ENCODE results near the gene TAC1.

Gene TAC1

DNA sequence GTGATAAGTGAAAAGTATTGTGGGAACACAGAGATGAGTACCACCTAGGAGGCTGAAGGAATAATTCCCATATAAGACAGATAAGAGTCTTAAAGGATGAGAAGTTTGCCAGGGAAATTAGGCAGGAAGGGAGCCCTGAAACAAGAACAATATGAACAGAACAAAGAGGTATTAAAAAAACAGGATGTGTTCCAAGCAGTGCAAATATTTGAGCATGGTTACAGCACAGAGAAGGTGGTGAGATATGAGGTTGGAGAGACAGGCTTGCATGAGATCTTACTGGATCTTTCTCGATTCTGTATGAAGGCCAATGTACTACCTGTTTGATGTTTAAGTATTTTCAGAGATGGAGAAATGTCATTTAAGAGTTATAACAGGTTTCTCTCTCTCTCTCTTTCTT is 20.3 kb downstream of the TAC1 start:
- Histone ChIP-seq H3F3A (ENCODE audit: low read depth) (no peaks in the 10 kb centered on the region), H3K79me2 (ENCODE audit: insufficient read depth, low read length) (no peaks in the 10 kb centered on the region), H3K27me3 (ENCODE audit: insufficient read depth, low read length, poor library complexity, severe bottlenecking) (no peaks in the 10 kb centered on the region), H3K36me3 (ENCODE audit: insufficient read depth, low read length) (no peaks in the 10 kb centered on the region), H2AFZ (ENCODE audit: low read length) (no peak overlapping the region), H3K4me3 (ENCODE audit: low read length, poor library complexity, severe bottlenecking) (no peak overlapping the region), H3K9me2 (replicated peaks; ENCODE audit: low read depth, low read length) (no peaks in the 10 kb centered on the region), H3K4me2 (ENCODE audit: low read depth, low read length, poor library complexity, severe bottlenecking) (no peak overlapping the region), H4K20me1 (ENCODE audit: insufficient read depth, low read length, poor library complexity, severe bottlenecking) (no peaks in the 10 kb centered on the region), H3K4me1 (ENCODE audit: insufficient read depth, low read length, poor library complexity, severe bottlenecking) (no peaks in the 10 kb centered on the region), H3K9me3 (ENCODE audit: insufficient read depth, low read depth, low read length) (no peaks in the 10 kb centered on the region), H3K9ac (ENCODE audit: low read depth, low read length, poor library complexity, severe bottlenecking) (no peak overlapping the region)
- TF ChIP-seq EZH2phosphoT487 (IDR thresholded peaks at IDR 0.05; ENCODE audit: borderline replicate concordance): no peak
- TF ChIP-seq, protein P1, sequence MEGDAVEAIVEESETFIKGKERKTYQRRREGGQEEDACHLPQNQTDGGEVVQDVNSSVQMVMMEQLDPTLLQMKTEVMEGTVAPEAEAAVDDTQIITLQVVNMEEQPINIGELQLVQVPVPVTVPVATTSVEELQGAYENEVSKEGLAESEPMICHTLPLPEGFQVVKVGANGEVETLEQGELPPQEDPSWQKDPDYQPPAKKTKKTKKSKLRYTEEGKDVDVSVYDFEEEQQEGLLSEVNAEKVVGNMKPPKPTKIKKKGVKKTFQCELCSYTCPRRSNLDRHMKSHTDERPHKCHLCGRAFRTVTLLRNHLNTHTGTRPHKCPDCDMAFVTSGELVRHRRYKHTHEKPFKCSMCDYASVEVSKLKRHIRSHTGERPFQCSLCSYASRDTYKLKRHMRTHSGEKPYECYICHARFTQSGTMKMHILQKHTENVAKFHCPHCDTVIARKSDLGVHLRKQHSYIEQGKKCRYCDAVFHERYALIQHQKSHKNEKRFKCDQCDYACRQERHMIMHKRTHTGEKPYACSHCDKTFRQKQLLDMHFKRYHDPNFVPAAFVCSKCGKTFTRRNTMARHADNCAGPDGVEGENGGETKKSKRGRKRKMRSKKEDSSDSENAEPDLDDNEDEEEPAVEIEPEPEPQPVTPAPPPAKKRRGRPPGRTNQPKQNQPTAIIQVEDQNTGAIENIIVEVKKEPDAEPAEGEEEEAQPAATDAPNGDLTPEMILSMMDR (conservative IDR thresholded peaks at IDR 0.05; ENCODE audit: low read length): no peak

DNA sequence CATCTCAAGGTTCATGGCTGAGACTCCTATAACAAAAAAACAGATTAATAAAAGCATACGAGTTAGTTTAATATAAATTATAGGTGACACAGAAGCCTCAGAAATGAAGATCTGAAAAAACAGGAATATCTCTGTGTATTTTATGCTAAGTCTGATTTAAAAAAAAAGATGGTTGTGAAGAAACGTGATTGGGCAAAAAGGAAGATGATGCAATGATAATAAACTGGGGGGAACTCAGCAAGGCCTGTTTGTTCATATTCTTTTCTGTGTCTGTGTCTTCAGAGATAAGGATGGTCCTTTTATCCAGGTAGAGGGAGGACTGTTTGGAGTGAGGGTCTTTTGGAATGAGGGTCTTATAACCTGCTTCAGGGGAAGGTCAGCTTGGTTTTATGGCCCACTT is 25.9 kb downstream of the TAC1 start:
- Histone ChIP-seq H3K79me2 (ENCODE audit: insufficient read depth, low read length) (no peaks in the 10 kb centered on the region), H3K36me3 (ENCODE audit: insufficient read depth, low read length) (no peaks in the 10 kb centered on the region), H3K4me3 (ENCODE audit: low read length, poor library complexity, severe bottlenecking) (no peak overlapping the region), H3K9me2 (replicated peaks; ENCODE audit: low read depth, low read length) (no peaks in the 10 kb centered on the region), H4K20me1 (ENCODE audit: insufficient read depth, low read length, poor library complexity, severe bottlenecking) (no peaks in the 10 kb centered on the region), H3K4me2 (ENCODE audit: low read depth, low read length, poor library complexity, severe bottlenecking) (no peak overlapping the region), H3K9ac (ENCODE audit: low read depth, low read length, poor library complexity, severe bottlenecking) (no peak overlapping the region), H3K9me3 (ENCODE audit: insufficient read depth, low read depth, low read length) (no peaks in the 10 kb centered on the region), H3K4me1 (ENCODE audit: insufficient read depth, low read length, poor library complexity, severe bottlenecking) (no peaks in the 10 kb centered on the region), H3F3A (ENCODE audit: low read depth) (no peaks in the 10 kb centered on the region), H2AFZ (ENCODE audit: low read length) (no peak overlapping the region), H3K27me3 (ENCODE audit: insufficient read depth, low read length, poor library complexity, severe bottlenecking) (no peaks in the 10 kb centered on the region)
- TF ChIP-seq EZH2phosphoT487 (IDR thresholded peaks at IDR 0.05; ENCODE audit: borderline replicate concordance): no peak
- TF ChIP-seq, protein P1 (conservative IDR thresholded peaks at IDR 0.05; ENCODE audit: low read length): no peak

DNA sequence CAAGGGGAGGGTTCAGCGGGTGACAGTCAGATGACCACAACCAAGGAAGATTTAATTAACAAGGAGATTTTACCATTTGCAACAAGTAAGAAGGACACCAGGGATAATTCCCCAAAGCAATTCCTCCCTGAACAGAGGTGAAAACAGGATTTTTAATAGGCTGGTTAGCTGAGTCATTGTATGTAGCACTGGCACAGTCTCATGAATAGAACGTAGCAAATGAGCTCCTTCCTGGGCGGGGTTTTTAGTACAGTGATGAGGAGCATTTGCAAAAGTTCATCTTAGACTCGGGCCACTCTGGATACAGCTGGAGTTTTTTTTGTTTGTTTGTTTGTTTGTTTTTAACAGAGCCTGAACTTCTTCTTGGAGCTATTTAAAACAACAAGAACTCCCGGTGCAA is 39.0 kb downstream of the TAC1 start:
- Histone ChIP-seq H3K27me3 (ENCODE audit: insufficient read depth, low read length, poor library complexity, severe bottlenecking) (no peaks in the 10 kb centered on the region), H3K9ac (ENCODE audit: low read depth, low read length, poor library complexity, severe bottlenecking) (no peak overlapping the region), H2AFZ (ENCODE audit: low read length) (no peak overlapping the region), H3K36me3 (ENCODE audit: insufficient read depth, low read length) (no peaks in the 10 kb centered on the region), H3K4me2 (ENCODE audit: low read depth, low read length, poor library complexity, severe bottlenecking) (no peak overlapping the region), H3K79me2 (ENCODE audit: insufficient read depth, low read length) (no peaks in the 10 kb centered on the region), H4K20me1 (ENCODE audit: insufficient read depth, low read length, poor library complexity, severe bottlenecking) (no peaks in the 10 kb centered on the region), H3K4me3 (ENCODE audit: low read length, poor library complexity, severe bottlenecking) (no peak overlapping the region), H3K9me2 (replicated peaks; ENCODE audit: low read depth, low read length) (no peaks in the 10 kb centered on the region), H3F3A (ENCODE audit: low read depth) (no peaks in the 10 kb centered on the region), H3K9me3 (ENCODE audit: insufficient read depth, low read depth, low read length) (no peaks in the 10 kb centered on the region), H3K4me1 (ENCODE audit: insufficient read depth, low read length, poor library complexity, severe bottlenecking) (no peaks in the 10 kb centered on the region)
- no peak for TF ChIP-seq EZH2phosphoT487 (IDR thresholded peaks at IDR 0.05; ENCODE audit: borderline replicate concordance)
- TF ChIP-seq, protein P1 (conservative IDR thresholded peaks at IDR 0.05; ENCODE audit: low read length): no peak
